Liver (tissue), 9 donors: ENCODE results near the gene ADK. TPM values are rescaled to one million over a fixed set of nuclear protein-coding genes. Genes with fewer than 3 reads are reported as not detected.

ENCODE experiments used
- DNase-seq: peaks from one replicate; pipeline ENCODE4 v3.0.0-alpha.2; 2017; ENCODE audit warnings: low spot score
- H3K27ac ChIP-seq, 2 donors: one replicate each; pipeline ENCODE4 v1.7.0; 2013; ENCODE audit warnings: inconsistent platforms in 2 of 2, low read length in 2 of 2, control low read depth in 1 of 2, low read depth in 1 of 2, mild to moderate bottlenecking in 1 of 2
- H3K27me3 ChIP-seq, 4 donors: one replicate each; pipeline versions ENCODE4 v1.6.1 to v1.7.0; 2013; ENCODE audit warnings: low read length in 3 of 4, inconsistent platforms in 1 of 4, mild to moderate bottlenecking in 1 of 4, moderate library complexity in 1 of 4; ENCODE audit not compliant: control insufficient read depth in 4 of 4, insufficient read depth in 4 of 4
- H3K36me3 ChIP-seq, 4 donors: one replicate each; pipeline versions ENCODE4 v1.6.1 to v1.7.0; 2013; ENCODE audit warnings: low read length in 3 of 4, mild to moderate bottlenecking in 3 of 4, low read depth in 1 of 4, moderate library complexity in 1 of 4; ENCODE audit not compliant: control insufficient read depth in 4 of 4, insufficient read depth in 3 of 4
- H3K4me1 ChIP-seq, 4 donors: one replicate each; pipeline versions ENCODE4 v1.6.1 to v1.7.0; 2013; ENCODE audit warnings: low read length in 3 of 4, mild to moderate bottlenecking in 3 of 4, moderate library complexity in 1 of 4; ENCODE audit not compliant: control insufficient read depth in 4 of 4, insufficient read depth in 4 of 4
- H3K4me3 ChIP-seq, 3 donors: one replicate each; pipeline versions ENCODE4 v1.6.1 to v1.7.0; 2013; ENCODE audit warnings: low read length in 3 of 3, control low read depth in 1 of 3, low read depth in 1 of 3, mild to moderate bottlenecking in 1 of 3
- H3K9ac ChIP-seq, 2 donors: one replicate each; pipeline ENCODE4 v1.7.0; 2013; ENCODE audit warnings: low read length in 2 of 2, mild to moderate bottlenecking in 2 of 2, moderate library complexity in 2 of 2, control low read depth in 1 of 2, low read depth in 1 of 2
- H3K9me3 ChIP-seq, 4 donors: one replicate each; pipeline versions ENCODE4 v1.6.1 to v1.7.0; 2013; ENCODE audit warnings: low read length in 3 of 4; ENCODE audit not compliant: control insufficient read depth in 4 of 4
- CTCF ChIP-seq: fragments of 150-350 bp; IDR thresholded peaks from 2 replicates; pipeline ENCODE4 v1.5.1; 2017; ENCODE audit warnings: improper control_type of control experiment, low read depth, low read length; ENCODE audit not compliant: missing input control
- EGR1 ChIP-seq, 2 donors: IDR thresholded peaks; 2 replicates each; pipeline ENCODE4 v1.6.1; 2016 to 2018; ENCODE audit warnings: antibody characterized with exemption in 2 of 2, low read depth in 2 of 2
- FOXA1 ChIP-seq: IDR thresholded peaks from 2 replicates; pipeline ENCODE4 v1.6.1; 2016; ENCODE audit warnings: antibody characterized with exemption
- FOXA2 ChIP-seq: IDR thresholded peaks from 2 replicates; pipeline ENCODE4 v1.6.1; 2016; ENCODE audit warnings: antibody characterized with exemption
- GABPA ChIP-seq, 2 donors: IDR thresholded peaks in 1 of 2; conservative IDR thresholded peaks in 1 of 2; 2 replicates each; pipeline ENCODE4 v1.6.1; 2016; ENCODE audit warnings: antibody characterized with exemption in 2 of 2, mild to moderate bottlenecking in 1 of 2, moderate library complexity in 1 of 2
- HNF4G ChIP-seq: IDR thresholded peaks from 2 replicates; pipeline ENCODE4 v1.6.1; 2016; ENCODE audit warnings: antibody characterized with exemption
- JUND ChIP-seq, 2 donors: IDR thresholded peaks; 2 replicates each; pipeline ENCODE4 v1.6.1; 2016; ENCODE audit warnings: antibody characterized with exemption in 2 of 2
- MAX ChIP-seq: IDR thresholded peaks from 2 replicates; pipeline ENCODE4 v1.6.1; 2016; ENCODE audit warnings: antibody characterized with exemption
- NR2F2 ChIP-seq: IDR thresholded peaks from 2 replicates; pipeline ENCODE4 v1.6.1; 2016; ENCODE audit warnings: antibody characterized with exemption
- RAD21 ChIP-seq, 2 donors: IDR thresholded peaks; 2 replicates each; pipeline ENCODE4 v1.6.1; 2016; ENCODE audit warnings: antibody characterized with exemption in 2 of 2, mild to moderate bottlenecking in 2 of 2
- REST ChIP-seq: IDR thresholded peaks from 2 replicates; pipeline ENCODE4 v1.6.1; 2016; ENCODE audit warnings: antibody characterized with exemption, mild to moderate bottlenecking
- RXRA ChIP-seq, 2 donors: IDR thresholded peaks; 2 replicates each; pipeline ENCODE4 v1.6.1; 2017 to 2018; ENCODE audit warnings: antibody characterized with exemption in 2 of 2, mild to moderate bottlenecking in 1 of 2
- SP1 ChIP-seq: IDR thresholded peaks from 2 replicates; pipeline ENCODE4 v1.6.1; 2018; ENCODE audit warnings: antibody characterized with exemption, mild to moderate bottlenecking
- TAF1 ChIP-seq: conservative IDR thresholded peaks from 2 replicates; pipeline ENCODE4 v1.6.1; 2016; ENCODE audit warnings: antibody characterized with exemption, mild to moderate bottlenecking
- YY1 ChIP-seq: IDR thresholded peaks from 2 replicates; pipeline ENCODE4 v1.6.1; 2016; ENCODE audit warnings: antibody characterized with exemption, mild to moderate bottlenecking
- WGBS: extraction: QIAGEN DNeasy Blood & Tissue Kit; methylation state at CpG from one replicate; pipeline ENCODE4 v1.1.7; 2013; 5-methylcytosine and 5-hydroxymethylcytosine counted together
- polyA plus RNA-seq, 2 donors: library from polyadenylated mRNA; stranded (reverse) in 1 of 2; unstranded in 1 of 2; fragments of 200-250 nt in 1 of 2; fragments of >200 nt in 1 of 2; fragmentation: Nextera tagmentation in 1 of 2; extraction: Ambion mirVana in 1 of 2; gene quantifications; one replicate each; pipeline versions ENCODE4 v1.2.1 to v1.2.3, GENCODE V29; 2013 to 2015
- total RNA-seq, 2 donors: library from RNA; depleted of rRNA; stranded (reverse); fragments of >200 nt; gene quantifications; one replicate each; pipeline ENCODE4 v1.2.3, GENCODE V29; 2014
- TF ChIP-seq, protein P1 (sequence below): IDR thresholded peaks from 2 replicates; pipeline ENCODE4 v1.6.1; 2016; ENCODE audit warnings: antibody characterized with exemption
- TF ChIP-seq, protein P2 (sequence below): IDR thresholded peaks from 2 replicates; pipeline ENCODE4 v1.6.1; 2016; ENCODE audit warnings: antibody characterized with exemption
- donor health status: healthy.
- donor health status: healthy.
- donor health status: healthy.
- donor health status: healthy.
- donor health status: healthy.

Gene ADK
- total and polyA plus RNA-seq, 4 donors: 18.0 to 110 (median 65.5) TPM

DNA sequence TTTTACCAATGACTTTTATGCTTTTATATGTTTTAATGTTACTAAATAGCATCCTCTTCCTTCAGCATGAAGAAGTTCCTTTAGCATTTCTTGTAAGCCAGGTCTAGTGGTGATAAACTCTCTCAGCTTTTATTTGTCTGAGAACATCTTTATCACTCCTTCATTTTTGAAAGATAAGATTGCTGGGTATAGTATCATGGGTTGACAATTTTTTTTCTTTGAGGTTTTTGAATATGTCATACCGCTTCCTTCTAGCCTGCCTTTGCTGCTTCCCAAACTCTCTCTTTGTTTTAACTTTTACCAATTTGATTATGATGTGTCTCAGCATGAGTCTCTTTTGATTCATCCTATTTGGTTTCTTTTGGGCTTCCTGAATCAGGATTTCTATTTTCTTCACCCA is 567.2 kb downstream of the ADK start:
- no peak for DNase-seq
- no peak overlapping the region for H3K27ac ChIP-seq
- TF ChIP-seq GABPA (IDR thresholded peaks at IDR 0.05 in 1 of 2, conservative IDR thresholded peaks at IDR 0.05 in 1 of 2): no peak
- TF ChIP-seq, protein P1, sequence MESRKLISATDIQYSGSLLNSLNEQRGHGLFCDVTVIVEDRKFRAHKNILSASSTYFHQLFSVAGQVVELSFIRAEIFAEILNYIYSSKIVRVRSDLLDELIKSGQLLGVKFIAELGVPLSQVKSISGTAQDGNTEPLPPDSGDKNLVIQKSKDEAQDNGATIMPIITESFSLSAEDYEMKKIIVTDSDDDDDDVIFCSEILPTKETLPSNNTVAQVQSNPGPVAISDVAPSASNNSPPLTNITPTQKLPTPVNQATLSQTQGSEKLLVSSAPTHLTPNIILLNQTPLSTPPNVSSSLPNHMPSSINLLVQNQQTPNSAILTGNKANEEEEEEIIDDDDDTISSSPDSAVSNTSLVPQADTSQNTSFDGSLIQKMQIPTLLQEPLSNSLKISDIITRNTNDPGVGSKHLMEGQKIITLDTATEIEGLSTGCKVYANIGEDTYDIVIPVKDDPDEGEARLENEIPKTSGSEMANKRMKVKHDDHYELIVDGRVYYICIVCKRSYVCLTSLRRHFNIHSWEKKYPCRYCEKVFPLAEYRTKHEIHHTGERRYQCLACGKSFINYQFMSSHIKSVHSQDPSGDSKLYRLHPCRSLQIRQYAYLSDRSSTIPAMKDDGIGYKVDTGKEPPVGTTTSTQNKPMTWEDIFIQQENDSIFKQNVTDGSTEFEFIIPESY: no peak
- TF ChIP-seq HNF4G: no peak
- TF ChIP-seq, protein P2, sequence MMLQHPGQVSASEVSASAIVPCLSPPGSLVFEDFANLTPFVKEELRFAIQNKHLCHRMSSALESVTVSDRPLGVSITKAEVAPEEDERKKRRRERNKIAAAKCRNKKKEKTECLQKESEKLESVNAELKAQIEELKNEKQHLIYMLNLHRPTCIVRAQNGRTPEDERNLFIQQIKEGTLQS: no peak
- TF ChIP-seq YY1: no peak
- TF ChIP-seq TAF1: no peak
- TF ChIP-seq RXRA (IDR thresholded peaks at IDR 0.05): no peak
- TF ChIP-seq FOXA1: no peak
- no peak for TF ChIP-seq EGR1 (IDR thresholded peaks at IDR 0.05; ENCODE audit: low read depth in 2 of 2)
- no peak for TF ChIP-seq REST
- TF ChIP-seq NR2F2: no peak
- TF ChIP-seq MAX: no peak
- no peak for TF ChIP-seq FOXA2
- no peak for TF ChIP-seq RAD21 (IDR thresholded peaks at IDR 0.05)
- no peak for TF ChIP-seq SP1
- TF ChIP-seq JUND (IDR thresholded peaks at IDR 0.05): no peak
- no peak overlapping the region for H3K4me3 ChIP-seq
- no peaks in the 10 kb centered on the region for H3K27me3 ChIP-seq
- WGBS: 100% methylated on average over 1 of the region's 1 CpG
- H3K36me3 ChIP-seq: peaks cover 0 to 1% (median 0%) of the 10 kb centered on the region in 4 donors
- peaks cover 0 to 7% (median under 1%) of the 10 kb centered on the region in 4 donors for H3K9me3 ChIP-seq
- no peaks in the 10 kb centered on the region for H3K4me1 ChIP-seq
- no peak overlapping the region for H3K9ac ChIP-seq

GRCh38 chr10:74728225-74728624 is 577.2 kb downstream of the ADK start:
- no peaks in the 10 kb centered on the region for H3K36me3 ChIP-seq
- no peak for DNase-seq
- H3K9me3 ChIP-seq: no peaks in the 10 kb centered on the region
- no peaks in the 10 kb centered on the region for H3K4me1 ChIP-seq
- H3K4me3 ChIP-seq: no peak overlapping the region
- no peaks in the 10 kb centered on the region for H3K27me3 ChIP-seq
- no peak overlapping the region for H3K9ac ChIP-seq
- 98% methylated on average over 1 of the region's 1 CpG for WGBS
- H3K27ac ChIP-seq: no peak overlapping the region
- TF ChIP-seq TAF1 (no peak), CTCF (no peak), RAD21 (IDR thresholded peaks at IDR 0.05) (no peak), MAX (no peak), YY1 (no peak), NR2F2 (no peak), HNF4G (no peak), RXRA (IDR thresholded peaks at IDR 0.05) (no peak), JUND (IDR thresholded peaks at IDR 0.05) (no peak), REST (no peak), EGR1 (IDR thresholded peaks at IDR 0.05; ENCODE audit: low read depth in 2 of 2) (no peak)
